Hepatocyte (in vitro differentiated cells): ENCODE measurements around the gene OTOA. TPM values are rescaled to one million over a fixed set of nuclear protein-coding genes. Genes with fewer than 3 reads are reported as not detected.

ENCODE experiments used
- DNase-seq: peaks from one replicate; pipeline ENCODE4 v3.0.0-alpha.2; 2016; ENCODE audit warnings: low spot score
- H2AFZ ChIP-seq: fragments of 200-600 bp; sonication (generic); 2 replicates; pipeline ENCODE4 v1.6.0; 2016; ENCODE audit warnings: antibody characterized with exemption, mild to moderate bottlenecking
- H3K27ac ChIP-seq: fragments of 200-600 bp; sonication (generic); 2 replicates; pipeline ENCODE4 v1.5.1; 2016; ENCODE audit warnings: mild to moderate bottlenecking
- H3K27me3 ChIP-seq: fragments of 200-600 bp; sonication (generic); 2 replicates; pipeline ENCODE4 v1.6.1; 2016
- H3K36me3 ChIP-seq: fragments of 200-600 bp; sonication (generic); replicated peaks from 2 replicates; pipeline ENCODE4 v1.5.1; 2016; ENCODE audit warnings: low read depth; ENCODE audit not compliant: insufficient read depth
- H3K4me1 ChIP-seq: fragments of 200-600 bp; sonication (generic); 2 replicates; pipeline ENCODE4 v1.5.1; 2016; ENCODE audit warnings: mild to moderate bottlenecking, moderate library complexity; ENCODE audit not compliant: insufficient read depth
- H3K4me2 ChIP-seq: fragments of 200-600 bp; sonication (generic); 2 replicates; pipeline ENCODE4 v1.6.0; 2016
- H3K4me3 ChIP-seq: fragments of 200-600 bp; sonication (generic); 2 replicates; pipeline ENCODE4 v1.5.1; 2016; ENCODE audit warnings: mild to moderate bottlenecking
- H3K79me2 ChIP-seq: fragments of 200-600 bp; sonication (generic); 2 replicates; pipeline ENCODE4 v1.6.0; 2017; ENCODE audit warnings: mild to moderate bottlenecking
- H3K9me2 ChIP-seq: fragments of 200-600 bp; sonication (generic); replicated peaks from 2 replicates; pipeline ENCODE4 v1.6.0; 2017; ENCODE audit warnings: mild to moderate bottlenecking; ENCODE audit not compliant: insufficient read depth
- H3K9me3 ChIP-seq: fragments of 200-600 bp; sonication (generic); 2 replicates; pipeline ENCODE4 v1.5.1; 2016; ENCODE audit warnings: low read depth, mild to moderate bottlenecking
- H4K20me1 ChIP-seq: fragments of 200-600 bp; sonication (generic); 2 replicates; pipeline ENCODE4 v1.6.0; 2016; ENCODE audit warnings: mild to moderate bottlenecking; ENCODE audit not compliant: insufficient read depth, poor library complexity, severe bottlenecking
- EZH2 ChIP-seq: fragments of 200-600 bp; sonication (generic); IDR thresholded peaks from 2 replicates; pipeline ENCODE4 v1.6.1; 2016; ENCODE audit warnings: antibody characterized with exemption, mild to moderate bottlenecking, borderline replicate concordance
- EZH2phosphoT487 ChIP-seq: fragments of 200-600 bp; sonication (generic); IDR thresholded peaks from one replicate; pipeline ENCODE4 v1.6.1; 2018; ENCODE audit warnings: antibody characterized with exemption, mild to moderate bottlenecking, low read depth, moderate library complexity; ENCODE audit not compliant: unreplicated experiment, severe bottlenecking
- WGBS: methylation state at CpG from one replicate; pipeline ENCODE4 v1.1.6; 2016; ENCODE audit warnings: low lambda C conversion rate; ENCODE audit errors: missing lambda C conversion rate; 5-methylcytosine and 5-hydroxymethylcytosine counted together
- polyA plus RNA-seq: library from polyadenylated mRNA; unstranded; fragments of >200 nt; fragmentation: Nextera tagmentation; extraction: Ambion mirVana; gene quantifications from 2 replicates; pipeline ENCODE4 v1.2.1, GENCODE V29; 2016
- total RNA-seq: library from RNA; depleted of rRNA; stranded (reverse); fragments of >200 nt; gene quantifications from 2 replicates; pipeline ENCODE4 v1.2.3, GENCODE V29; 2014
- TF ChIP-seq, protein P1 (sequence below): fragments of 200-600 bp; sonication (generic); IDR thresholded peaks from 2 replicates; pipeline ENCODE4 v1.5.1; 2016; ENCODE audit warnings: antibody characterized with exemption, mild to moderate bottlenecking; ENCODE audit not compliant: poor library complexity

OTOA gene
- total and polyA plus RNA-seq, 2 experiments from 2014 or later = 0.07 TPM; not detected in 1

DNA sequence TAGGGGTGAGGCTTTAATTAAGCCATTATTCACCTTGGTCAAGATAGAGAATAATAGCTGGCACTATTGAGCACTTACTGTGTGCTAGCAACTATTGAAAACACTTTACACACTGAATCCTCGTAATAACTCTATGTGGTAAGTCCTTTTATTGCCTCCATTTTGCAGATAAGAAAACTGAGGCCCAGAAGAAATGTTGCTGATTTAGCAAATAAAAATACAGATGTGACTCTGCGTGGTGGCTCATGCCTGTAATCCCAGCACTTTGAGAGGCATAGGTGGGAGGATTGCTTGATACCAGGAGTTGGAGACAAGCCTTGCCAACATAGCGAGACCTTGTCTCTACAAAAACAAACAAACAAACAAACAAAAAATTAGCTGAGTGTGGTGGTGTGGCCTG lies 19.4 kb downstream of the OTOA start:
- TF ChIP-seq EZH2phosphoT487 (no peak), EZH2 (no peak)
- TF ChIP-seq, protein P1, sequence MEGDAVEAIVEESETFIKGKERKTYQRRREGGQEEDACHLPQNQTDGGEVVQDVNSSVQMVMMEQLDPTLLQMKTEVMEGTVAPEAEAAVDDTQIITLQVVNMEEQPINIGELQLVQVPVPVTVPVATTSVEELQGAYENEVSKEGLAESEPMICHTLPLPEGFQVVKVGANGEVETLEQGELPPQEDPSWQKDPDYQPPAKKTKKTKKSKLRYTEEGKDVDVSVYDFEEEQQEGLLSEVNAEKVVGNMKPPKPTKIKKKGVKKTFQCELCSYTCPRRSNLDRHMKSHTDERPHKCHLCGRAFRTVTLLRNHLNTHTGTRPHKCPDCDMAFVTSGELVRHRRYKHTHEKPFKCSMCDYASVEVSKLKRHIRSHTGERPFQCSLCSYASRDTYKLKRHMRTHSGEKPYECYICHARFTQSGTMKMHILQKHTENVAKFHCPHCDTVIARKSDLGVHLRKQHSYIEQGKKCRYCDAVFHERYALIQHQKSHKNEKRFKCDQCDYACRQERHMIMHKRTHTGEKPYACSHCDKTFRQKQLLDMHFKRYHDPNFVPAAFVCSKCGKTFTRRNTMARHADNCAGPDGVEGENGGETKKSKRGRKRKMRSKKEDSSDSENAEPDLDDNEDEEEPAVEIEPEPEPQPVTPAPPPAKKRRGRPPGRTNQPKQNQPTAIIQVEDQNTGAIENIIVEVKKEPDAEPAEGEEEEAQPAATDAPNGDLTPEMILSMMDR = no peak
- Histone ChIP-seq H3K4me1 (no peaks in the 10 kb centered on the region), H3K9me2 (no peaks in the 10 kb centered on the region), H3K4me3 (no peak overlapping the region), H4K20me1 (no peaks in the 10 kb centered on the region), H3K79me2 (no peaks in the 10 kb centered on the region), H2AFZ (no peak overlapping the region), H3K36me3 (no peaks in the 10 kb centered on the region), H3K9me3 (no peaks in the 10 kb centered on the region), H3K27ac (no peak overlapping the region), H3K4me2 (no peak overlapping the region), H3K27me3 (no peaks in the 10 kb centered on the region)
- DNase-seq = no peak
- 80% methylated on average over 3 of the region's 3 CpGs for WGBS

DNA sequence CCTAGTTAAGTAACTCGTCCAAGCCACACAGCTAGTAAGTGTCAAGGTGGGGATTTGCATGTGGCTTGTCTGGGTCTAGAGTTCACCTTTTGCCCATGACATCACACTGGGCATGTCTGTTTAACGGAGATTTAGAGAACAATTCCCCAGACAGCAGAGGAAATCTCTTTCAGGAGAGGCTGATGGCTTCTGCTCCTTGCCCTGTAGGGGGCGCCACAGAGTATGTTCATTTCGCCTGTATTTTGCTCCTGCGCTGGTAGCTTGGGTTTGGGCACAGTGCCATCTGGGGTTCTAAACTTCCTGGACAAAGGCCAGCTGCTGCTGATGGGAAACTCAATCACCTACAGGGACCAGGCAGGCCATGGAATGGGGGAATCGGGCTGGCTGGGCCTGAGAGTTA lies 20.4 kb downstream of the OTOA start:
- no peaks in the 10 kb centered on the region for H3K27me3 ChIP-seq
- WGBS = 38% methylated on average over 6 of the region's 6 CpGs
- no peak for DNase-seq
- H3K36me3 ChIP-seq = no peaks in the 10 kb centered on the region
- H3K79me2 ChIP-seq = no peaks in the 10 kb centered on the region
- no peak overlapping the region for H3K4me3 ChIP-seq
- H3K9me3 ChIP-seq = no peaks in the 10 kb centered on the region
- H2AFZ ChIP-seq = no peak overlapping the region
- H3K4me1 ChIP-seq = no peaks in the 10 kb centered on the region
- H3K9me2 ChIP-seq = no peaks in the 10 kb centered on the region
- no peak overlapping the region for H3K4me2 ChIP-seq
- TF ChIP-seq, protein P1 = peak; percentile 32
- no peak for TF ChIP-seq EZH2phosphoT487
- no peaks in the 10 kb centered on the region for H4K20me1 ChIP-seq
- H3K27ac ChIP-seq = no peak overlapping the region

DNA sequence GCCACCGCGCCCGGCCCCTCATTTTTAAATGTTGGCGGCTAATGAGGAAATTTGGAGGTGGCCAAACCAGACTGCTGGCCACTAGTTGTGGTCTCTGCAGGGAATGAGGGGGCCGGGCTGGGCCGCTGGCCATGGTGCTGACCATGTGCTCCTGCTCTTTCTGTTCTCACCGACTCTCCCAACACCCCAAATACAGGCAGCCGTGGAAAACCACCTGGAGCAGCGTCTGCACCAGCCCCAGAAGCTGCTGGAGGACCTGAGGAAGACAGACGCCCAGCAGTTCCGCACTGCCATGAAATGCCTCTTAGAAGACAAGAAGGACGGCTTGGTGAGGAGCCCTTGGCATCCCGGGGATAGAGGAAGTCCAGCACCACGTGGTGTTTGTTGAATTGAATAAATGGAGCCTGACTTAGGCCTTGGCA lies 21.3 kb downstream of the OTOA start:
- WGBS = 59% methylated on average over 14 of the region's 14 CpGs

More for the DNA sequence above, 21.3 kb downstream of the OTOA start:
- Histone ChIP-seq H3K27ac (no peak overlapping the region), H3K79me2 (no peaks in the 10 kb centered on the region), H3K4me1 (no peaks in the 10 kb centered on the region), H2AFZ (no peak overlapping the region), H3K9me3 (no peaks in the 10 kb centered on the region), H3K27me3 (no peaks in the 10 kb centered on the region), H3K9me2 (no peaks in the 10 kb centered on the region), H3K4me3 (no peak overlapping the region), H3K4me2 (no peak overlapping the region), H4K20me1 (no peaks in the 10 kb centered on the region), H3K36me3 (no peaks in the 10 kb centered on the region)
- TF ChIP-seq, protein P1 = no peak
- TF ChIP-seq EZH2phosphoT487 (no peak), EZH2 (no peak)
- DNase-seq = peak; percentile 13
